Eye (tissue), 1 donor: ENCODE data around the gene LRRC47.
"Not testable (repeated sequence)": the region's sequence is repeated elsewhere in the genome, so short reads cannot be mapped to it uniquely, and the experiment has no call there.

Experiments used
- DNase-seq: peaks from one replicate; pipeline ENCODE4 v3.0.0-alpha.2; 2015

Gene LRRC47

DNA sequence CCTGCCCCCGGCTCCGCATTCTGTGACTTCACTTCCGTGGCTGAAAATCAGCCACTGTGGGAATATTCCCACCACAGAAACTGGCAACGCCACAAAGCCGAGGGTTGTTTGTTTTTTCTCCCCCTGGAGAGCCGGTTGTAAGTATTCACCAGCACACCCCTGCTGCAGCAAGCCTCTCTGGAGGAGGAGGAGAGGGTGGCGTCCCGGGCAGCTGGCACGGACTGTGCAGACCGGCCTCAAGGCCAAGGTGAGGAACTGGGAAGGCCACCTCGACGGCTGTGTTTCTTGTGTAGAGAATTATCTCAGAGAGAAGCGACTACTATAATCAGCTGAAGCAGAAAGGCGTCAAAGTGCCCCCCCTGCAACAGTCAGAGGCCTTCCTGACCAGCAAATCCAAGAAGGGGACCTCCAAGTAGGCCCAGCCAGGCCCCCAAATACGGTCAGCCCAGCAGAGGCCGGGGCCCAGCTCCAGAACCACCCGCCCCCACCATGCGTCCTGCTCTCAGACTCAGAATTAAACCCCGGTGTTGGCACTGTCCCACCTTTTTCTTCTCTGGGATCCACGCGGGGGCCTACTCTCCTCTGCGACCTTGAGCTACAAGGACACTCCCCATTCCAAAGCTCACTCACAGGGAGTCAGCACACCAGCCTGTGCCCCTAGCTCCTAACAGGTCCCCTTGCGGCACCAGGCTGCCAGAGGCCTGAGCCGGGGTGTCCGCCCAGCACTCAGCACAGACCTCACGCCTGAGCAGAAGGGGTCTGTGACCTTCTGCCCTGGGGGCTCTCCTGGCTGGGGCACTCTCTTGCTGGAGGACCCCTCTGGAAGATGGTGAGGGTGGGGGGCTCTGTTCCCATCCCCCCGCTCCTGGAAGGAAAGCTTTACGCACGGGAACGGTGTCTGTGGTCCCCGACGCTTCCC is 24.9 kb downstream of the LRRC47 start:
- peak; percentile 41 for DNase-seq

DNA sequence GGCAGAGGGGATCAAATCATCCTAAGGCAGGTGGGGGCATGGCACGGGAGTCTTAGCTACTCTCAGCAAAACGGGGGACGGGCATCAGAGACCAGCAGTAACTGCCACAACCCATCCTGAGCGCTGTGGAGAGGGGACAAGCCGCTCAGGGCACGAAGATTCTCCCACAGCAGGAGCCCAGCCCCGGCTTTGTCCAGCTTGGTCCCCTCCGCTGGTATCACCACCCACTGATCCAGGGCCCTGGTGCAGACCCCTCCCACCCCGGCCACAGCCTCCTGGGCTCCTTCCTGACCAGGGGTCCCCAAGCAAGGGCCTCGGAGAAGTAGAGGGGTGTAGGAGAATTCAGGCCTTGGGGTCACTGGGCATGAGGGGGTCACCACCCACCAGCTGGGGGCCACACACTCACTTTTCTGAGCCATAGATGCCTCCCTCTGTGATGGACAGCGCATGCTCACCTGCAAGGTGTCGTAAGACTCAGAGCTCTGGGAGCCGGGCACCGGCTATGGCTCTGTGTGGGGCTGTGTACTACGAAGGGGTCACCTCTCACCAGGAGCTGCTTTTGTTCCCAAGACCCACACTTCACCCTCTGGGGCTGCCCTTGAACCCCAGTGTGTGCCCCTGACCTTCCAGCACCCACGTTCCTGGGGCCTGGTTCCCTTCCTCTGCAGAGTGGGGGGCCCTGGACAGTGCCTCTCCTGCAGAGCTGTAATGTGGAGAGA is 26.1 kb downstream of the LRRC47 start:
- no peak for DNase-seq

DNA sequence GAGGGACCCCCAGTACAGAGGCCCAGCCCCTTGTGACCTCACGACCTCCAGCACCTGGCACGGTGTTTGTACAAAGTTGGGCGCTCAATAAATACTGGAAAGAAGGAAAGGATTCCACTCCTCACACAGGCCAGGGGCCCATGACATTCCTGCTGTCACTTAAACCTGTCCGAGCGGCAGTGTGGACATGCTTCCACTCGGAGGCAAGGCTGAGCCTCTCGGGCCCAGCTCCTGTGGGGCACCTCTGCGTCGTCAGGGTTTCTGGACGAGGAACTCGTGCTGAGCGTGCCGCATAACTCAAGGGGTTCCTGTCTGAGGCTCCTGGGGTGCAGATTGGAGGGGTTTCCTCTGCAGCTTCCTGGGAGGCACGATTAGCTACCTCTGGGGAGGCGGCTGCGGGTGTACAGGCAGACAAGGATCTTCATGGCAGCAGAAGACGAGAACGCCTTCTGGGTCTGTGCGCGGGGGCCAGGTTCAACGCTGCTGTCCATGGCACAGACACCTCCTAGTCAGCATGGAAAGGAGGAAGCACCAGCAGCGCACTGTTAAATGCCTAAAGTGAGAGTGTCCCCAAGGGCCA is 27.4 kb downstream of the LRRC47 start:
- no peak for DNase-seq

DNA sequence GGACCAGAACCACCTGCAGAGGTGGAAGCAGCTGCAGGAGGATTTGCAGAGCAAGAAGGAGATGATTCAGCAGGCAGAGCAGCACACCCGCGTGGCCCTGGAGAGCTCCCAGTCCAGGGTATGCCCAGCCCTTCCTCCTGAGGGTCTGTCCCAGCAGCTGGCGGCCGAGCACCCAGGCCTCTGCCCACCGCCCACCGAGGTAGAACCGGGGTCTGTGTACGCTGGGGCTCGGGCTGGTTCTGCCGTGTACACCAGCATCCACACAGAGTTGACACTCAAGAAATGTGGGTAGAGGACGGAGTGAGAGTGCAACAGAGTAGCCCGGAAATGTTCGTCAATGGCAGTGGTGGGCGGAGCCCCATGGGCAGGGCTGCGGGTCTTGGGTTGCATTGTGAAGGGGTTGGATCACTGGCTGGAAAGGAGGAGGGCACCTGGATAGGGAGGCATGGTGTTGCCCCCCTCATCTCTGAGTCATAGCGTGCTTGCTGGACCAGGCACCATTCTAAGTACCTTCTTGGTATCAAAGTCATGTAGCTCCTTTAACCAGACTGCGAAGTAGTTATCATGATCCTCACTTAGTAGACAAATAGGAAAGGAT is 28.9 kb downstream of the LRRC47 start:
- DNase-seq = no peak

DNA sequence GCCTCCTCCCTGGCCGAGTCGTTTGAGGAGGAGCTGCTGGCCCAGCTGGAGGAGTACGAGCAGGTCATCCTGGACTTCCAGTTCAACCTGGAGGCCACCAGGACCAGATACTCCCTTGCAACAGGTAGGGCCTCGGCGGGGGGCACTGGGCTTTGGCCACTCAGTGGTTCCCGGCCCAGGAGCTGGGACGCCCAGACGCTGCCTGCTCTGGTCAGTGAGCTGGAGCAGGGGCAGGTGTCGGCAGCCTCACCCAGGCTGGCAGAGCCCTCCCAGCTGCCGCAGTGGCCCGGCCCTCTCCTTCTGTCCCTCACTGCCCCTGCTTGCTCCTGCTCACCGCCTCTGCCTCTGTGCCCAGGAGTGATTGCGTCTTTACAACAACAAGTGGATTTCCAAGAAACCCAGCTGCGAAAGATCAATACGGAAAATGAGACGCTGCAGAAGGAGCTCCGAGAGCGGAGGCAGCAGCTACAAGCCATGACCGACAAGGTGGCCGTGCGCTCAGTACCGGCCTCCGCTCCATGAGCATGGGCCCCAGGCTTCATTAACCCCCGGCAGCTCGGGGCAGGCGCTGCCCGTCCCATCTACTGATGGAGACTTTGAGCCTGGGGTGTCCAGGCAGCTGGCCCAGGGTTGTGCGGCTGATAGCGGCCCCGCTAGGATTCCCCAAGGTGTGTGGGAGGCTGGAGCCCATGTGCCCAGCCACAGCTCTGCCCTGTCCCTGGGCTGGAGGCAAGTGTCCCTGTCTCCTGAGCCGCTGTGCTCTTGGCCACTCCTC is 32.8 kb downstream of the LRRC47 start:
- DNase-seq = peak; percentile 35

DNA sequence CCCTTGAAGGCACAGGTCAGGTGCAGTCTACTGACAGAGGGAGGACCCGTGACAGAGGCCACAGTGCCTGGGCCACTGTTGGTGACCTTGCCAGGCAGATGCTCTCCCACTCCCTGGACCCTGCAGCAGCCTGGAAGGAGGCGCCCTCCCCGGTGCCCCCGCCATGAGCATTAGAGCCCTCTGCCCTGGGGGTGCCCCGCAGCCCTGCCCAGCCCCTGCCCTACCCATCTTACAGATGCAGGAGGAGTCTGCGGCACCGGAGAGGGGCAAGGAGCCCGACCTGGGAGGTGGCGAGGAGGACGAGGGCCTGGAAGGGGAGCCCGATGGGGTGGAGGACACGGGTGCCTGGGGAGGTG is 33.4 kb downstream of the LRRC47 start:
- no peak for DNase-seq

DNA sequence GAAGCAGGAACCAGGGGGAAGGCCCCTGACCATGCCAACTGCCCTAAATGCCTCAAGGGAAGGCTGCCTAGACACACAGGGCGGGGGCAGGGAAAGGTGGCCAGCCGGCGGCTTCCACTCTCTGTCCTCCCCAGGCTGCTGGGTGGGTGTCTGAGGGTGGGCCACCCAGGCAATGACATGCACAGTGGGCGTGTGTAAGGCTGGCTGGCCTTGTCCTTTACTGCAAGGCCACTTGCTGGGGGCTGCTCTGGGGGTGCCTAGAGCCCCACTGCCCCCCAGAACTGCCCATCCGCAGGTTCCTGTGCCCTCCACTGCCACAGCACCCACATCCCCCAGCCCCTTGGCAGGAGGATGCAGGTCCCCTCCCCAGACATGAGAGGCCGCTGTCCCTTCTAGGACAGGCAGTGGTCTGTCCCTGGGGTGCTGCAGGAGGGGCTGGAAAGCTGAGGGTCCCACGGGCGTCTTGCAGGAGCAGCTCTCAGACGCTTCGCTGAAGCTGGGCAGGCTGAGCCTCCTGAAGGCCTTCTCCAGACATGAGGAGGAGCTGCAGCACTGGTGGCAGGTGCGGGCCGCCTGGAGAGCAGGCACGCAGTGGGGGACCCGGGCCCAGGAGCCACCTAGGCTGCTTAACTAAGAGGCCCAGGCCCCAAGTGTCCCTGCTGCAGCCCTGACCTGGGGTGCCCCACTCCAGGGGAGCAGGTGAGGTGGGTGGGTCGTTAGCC is 34.0 kb downstream of the LRRC47 start:
- no peak for DNase-seq

DNA sequence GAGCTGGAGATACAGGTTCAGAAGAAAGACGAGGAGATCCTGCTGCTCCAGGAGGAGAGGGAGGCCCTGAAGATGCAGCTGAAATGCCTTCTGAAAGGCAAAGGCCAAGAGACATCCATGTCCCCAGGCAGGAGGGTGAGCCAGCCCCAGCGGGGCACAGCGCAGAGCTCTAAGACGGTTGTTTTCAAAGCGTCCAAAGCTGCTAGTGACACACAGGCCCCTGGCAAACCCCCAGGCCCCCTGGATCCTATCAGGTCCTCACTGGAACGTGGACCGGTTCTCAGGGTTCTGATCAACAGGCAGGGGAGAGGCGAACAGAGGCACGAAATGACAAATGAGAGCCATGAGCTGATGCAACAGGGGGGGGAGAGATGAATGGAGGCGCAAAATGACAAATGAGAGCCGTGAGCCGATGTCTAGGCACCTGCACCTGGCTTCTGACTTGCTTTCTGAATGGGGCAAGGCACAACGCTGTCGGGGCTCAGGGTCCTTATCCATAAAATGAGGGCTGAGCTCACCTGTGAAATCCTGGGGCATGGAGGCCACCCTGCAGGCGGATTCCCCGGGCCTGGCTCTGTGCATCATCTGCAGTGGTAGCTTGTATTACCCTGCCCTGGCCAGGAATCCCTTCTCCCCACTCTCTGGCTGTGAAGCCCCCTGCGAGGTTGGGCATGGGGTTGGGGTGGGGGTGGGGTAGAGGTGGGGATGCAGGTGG is 34.8 kb downstream of the LRRC47 start:
- no peak for DNase-seq

DNA sequence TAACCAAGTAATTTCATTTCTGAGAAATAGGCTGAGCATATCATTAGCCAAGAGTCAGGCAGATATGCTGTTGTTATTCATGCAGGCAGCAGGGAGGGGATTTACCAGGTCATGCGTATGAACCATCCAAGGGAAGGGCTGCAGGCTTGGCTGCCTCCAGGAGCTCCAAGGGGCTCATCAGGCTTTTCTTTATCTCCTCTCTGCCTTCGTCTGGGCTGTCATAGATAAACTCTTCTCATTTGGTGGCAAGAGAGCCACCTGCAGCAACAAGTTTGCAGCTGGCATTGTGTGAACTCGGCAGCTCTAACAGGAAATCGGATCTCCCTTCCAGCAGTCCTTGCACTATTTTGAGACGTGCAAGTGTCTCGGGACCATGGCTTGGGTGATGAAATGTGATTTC is 36.5 kb downstream of the LRRC47 start:
- DNase-seq = no peak

DNA sequence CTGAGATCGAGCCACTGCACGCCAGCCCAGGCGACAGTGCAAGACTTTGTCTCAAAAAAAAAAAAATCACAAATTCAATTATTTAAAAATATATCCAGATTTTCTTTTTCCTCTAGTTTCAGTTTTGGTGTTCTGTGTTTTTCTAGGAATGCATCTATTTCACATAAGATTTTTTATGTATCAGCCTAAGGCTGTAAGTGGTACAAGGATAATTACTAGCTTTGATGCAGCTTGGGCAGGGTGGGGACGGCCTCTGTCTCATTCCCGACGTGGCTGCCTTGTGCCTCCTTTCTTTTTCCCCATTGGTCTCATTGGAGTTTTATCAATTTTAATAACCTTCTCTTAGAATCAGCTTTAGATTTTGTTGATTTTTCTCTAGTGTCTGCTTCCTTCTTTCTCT is 37.1 kb downstream of the LRRC47 start:
- no peak for DNase-seq

DNA sequence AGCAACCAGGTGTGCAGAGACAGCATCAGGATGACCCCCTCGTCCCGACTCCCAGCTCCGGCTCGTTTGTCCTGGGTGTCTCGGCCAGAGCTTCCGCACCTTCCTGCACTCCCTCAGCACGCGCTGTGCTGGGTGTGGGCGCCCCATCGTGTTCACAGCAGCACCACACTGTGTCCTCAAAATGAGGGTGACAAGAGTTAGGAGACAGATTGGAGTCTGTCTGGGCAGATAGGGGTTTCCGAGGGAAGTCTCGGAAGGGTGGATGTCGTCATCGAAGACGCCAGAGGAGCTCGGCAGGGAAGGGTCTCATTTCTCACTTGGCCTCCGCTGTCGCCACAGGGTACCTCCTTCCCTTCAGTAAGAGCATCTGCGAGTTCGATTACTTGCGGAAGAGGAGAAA is 39.9 kb downstream of the LRRC47 start:
- no peak for DNase-seq

DNA sequence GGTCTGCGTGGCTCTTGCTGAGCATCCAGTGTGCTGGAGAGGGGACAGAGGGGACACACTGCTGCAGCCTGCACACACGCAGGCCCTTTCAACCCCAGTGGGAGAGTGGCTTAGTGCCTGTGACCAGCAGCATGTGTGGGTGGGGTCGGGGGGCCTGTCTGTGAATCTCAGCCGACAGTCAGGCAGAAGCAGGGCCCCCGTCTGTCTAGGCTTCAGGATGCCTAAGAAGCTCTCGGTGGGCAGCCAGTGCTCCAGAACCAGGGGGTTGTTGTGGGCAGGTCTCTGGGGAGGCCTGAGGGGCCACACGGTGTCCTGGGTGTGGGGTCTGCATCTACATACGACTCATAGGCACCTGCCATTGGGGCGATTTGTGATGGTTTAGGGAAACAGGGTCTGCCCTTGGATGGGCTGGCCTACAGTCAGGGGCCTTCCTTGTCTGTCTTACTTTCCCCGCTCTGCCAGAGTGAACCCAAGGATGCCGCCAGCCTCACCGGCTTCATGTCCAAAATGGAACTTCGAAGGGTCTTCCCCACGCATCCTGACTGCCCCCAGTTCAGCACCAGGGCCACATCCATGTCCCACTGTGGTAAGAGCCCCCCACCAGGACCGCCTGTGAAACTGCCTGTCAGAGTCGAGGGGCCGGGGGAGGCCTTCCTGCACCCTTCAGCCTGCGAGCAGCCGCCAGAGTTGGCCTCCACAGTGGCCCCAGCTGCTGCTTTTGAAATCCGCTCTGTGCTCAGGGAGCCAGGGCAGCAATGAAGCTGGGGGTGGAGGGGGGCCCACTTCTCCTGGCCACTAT is 42.4 kb downstream of the LRRC47 start:
- no peak for DNase-seq

DNA sequence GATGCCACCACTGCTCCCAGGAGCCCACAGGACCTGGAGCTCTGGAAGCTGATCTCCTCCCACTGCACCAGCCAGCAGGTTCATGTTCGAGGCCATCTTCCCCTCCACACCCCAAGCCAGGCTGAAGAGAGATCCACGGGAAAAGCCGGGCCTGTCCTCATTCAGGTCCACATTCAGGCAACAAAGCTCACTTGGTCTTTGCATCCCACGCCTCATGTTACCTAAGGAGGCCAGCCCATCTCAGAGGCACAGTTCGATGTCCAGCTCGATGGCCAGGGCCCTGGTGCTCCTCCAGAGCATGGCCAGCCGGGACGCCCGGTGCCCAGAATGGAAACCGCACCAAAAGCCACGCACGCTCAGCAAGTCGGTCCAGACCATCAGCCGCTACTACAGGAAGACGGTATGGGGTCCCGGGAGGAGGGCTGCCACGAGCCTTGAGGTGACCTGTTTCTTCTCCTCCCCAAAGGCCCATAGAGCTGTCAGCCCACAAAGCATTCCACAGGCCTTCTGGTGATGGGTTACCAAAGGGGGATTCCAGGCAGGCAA is 43.8 kb downstream of the LRRC47 start, which contains the start of gene CCDC27:
Gene CCDC27, plus strand, starts transcription at position 51 of the 546 bp plus-strand sequence. Its CDS starts 32 bp downstream, at position 83.
- no peak for DNase-seq

DNA sequence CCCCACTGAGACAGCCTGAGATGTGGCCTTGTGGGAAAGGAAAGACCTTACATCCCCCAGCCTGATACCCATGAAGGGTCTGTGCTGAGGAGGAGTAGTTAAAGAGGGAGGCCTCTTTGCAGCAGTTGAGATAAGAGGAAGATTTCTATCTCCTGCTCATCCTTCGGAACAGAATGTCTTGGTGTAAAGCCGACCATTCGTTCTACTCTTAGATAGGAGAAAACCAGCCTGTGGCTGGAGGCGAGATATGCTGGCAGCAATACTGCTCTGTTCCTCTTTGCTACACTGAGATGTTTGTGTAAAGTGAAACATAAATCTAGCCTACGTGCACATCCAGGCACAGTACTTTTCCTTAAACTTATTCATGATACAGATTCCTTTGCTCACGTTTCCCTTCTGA is 45.6 kb downstream of the LRRC47 start:
- DNase-seq = no peak

DNA sequence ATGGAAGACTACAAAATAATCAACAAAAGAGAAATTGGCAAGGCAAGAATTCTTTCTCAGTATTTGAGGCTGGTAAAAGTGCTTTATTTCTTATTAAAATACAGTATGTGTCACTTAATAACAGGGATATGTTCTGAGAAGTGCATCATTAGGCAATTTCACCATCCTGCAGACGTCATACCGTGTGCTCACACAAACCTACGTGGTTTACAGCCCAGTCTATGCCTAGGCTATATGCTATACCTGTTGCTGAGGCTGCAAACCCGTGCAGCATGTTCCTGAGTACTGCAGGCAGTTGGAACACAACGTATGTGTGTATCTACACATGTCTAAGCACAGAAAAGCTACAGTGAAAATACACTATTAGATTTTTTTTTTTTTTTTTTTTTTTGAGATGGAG is 46.8 kb downstream of the LRRC47 start:
- no peak for DNase-seq

DNA sequence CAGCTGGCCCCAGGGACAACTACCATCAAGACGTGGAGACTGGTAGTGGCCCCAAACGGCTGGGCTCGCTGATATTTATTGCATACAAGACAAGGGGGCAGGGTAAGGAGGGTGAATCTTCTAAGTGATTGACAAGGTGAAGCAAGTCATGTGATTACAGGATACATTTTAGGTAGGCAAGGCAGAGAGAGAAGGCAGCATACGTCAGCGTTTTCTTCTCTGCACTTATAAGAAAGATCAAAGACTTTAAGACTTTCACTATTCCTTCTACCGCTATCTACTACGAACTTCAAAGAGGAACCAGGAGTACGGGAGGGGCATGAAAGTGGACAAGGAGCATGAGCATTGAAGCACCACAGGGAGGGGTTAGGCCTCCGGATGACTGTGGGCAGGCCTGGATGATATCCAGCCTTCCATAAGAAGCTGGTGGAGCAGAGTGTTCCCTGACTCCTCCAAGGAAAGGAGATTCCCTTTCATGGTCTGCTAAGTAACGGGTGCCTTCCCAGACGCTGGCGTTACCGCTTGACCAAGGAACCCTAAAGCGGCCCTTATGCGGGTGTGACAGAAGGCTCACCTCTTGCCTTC is 47.9 kb downstream of the LRRC47 start:
- not testable (repeated sequence) for DNase-seq

DNA sequence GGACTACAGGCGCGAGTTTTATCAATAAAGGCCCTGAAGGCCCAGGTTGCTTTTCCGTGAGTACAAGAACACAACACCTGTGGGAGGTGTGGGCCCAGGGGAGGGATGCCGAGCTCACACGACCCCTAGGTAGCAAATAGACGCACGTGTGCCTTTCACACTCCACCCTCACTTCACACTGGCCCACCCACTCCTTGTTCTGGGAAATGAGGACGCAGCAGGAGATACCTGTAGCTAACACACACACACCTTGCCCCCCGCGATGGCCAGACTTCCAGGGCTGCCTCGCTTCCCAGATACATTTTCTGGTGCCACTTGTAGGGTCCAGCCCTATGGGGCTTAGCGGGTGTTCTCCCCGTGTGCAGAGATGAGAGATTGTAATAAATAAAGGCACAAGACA is 48.4 kb downstream of the LRRC47 start:
- no peak for DNase-seq

DNA sequence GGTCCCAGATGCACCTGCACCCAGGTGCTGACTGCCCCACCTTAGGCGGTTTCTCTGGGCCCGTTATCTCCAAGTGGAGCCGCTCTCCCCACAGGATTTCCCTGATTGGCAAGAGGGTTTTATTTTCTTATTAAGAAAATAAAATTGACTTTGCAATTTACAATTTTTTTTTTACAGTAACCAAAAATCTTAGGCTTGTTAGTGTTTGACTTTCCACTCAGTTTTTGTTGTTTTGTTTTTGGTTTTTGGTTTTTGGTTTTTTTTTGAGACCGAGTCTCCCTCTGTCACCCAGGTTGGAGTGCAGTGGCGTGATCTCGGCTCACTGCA is 48.8 kb downstream of the LRRC47 start:
- no peak for DNase-seq

DNA sequence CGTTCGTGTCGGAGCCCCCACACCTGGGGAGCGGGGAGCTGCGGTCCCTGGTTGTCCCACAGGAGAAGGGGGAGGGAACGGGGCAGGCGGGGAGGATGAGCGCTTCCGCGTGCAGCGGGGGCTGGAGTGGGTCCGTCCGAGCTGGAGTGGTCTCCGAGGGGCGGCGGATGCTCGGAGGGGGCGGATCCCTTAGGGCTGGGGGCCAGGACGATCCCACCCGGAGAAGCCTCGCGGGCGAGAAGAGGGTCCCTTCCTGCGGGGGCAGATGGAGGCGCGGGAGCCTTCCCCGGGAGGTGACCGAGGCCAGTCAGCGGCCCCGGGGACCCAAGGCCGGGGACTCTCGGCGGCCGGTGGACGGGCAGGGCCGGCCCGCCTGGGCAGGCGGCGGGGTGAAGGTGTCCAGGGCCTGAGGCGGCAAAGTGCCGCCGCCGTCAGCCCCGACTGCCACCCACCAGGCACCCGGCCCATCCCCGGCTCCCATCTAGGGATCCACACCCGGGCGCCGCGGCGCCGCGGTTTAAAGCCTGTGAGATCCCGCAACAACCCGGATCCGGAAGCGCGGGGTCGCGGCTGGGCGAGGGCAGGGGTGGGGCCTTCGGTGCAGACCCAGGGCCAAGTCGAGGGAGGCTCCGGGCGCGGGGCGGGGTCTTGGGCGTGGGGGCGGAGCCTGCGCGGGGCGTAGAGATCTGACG is 49.3 kb downstream of the LRRC47 start:
- peak; percentile 92 for DNase-seq
